Fibroblast of the conjunctiva (primary cell): Measurements from ENCODE around the gene CAV3.
"Not testable (repeated sequence)": the region's sequence is repeated elsewhere in the genome, so short reads cannot be mapped to it uniquely, and the experiment has no call there.

ENCODE experiments used
- DNase-seq: peaks from one replicate; pipeline ENCODE4 v3.0.0-alpha.2; 2010; ENCODE audit warnings: low read depth

CAV3 gene

DNA sequence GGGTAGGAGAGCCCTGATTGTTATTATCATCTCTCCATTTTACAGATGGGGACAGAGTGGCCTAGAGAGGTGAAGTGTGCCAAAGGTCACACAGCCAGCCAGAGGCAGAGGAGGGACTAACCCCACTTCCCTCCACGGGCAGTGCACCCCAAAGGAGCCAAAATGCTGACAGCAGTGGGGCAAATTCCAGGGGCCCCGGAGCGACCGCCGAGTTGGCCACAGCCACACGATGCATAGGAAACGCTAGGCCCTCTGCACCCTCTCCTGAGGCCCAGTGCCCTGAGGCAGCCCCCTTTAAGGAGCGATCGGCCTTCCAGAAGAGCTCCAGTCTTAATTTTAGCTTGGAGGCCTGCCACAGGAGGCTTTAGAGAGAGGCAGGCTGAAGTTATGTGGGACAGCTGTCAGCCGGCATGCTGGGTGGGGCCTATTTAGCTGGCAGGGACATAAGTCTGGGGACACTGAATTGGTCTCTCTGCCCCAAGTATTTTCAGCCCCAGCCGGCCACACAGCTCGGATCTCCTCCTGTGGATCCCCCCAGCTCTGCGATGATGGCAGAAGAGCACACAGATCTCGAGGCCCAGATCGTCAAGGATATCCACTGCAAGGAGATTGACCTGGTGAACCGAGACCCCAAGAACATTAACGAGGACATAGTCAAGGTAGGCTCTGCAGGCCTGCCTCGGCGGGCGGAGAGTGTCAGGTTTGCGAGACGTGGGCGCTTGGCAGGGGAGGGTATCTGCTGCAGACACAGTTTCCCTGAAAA, at the start of gene CAV3:
Gene CAV3, plus strand, starts transcription at position 471 of the 763 bp plus-strand sequence. Its CDS starts 75 bp downstream, at position 546.
- no peak for DNase-seq

- not testable (repeated sequence) for DNase-seq
Measured at GRCh38 chr3:8684992-8685391, 48.6 kb upstream of the CAV3 start.

DNA sequence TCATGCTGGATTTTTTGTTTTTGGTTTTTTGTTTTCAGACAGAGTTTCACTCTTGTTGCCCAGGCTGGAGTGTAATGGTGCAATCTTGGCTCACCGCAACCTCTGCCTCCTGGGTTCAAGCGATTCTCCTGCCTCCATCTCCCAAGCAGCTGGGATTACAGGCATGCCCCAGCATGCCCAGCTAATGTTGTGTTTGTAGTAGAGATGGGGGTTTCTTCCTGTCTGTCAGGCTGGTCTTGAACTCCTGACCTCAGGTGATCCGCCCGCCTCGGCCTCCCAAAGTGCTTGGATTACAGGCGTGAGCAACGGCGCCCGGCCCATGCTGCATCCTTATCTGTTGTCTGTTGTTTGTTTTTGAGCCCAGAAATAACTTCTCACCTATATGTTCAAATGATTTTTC, 42.3 kb upstream of the CAV3 start:
- DNase-seq, result not testable (repeated sequence)

- DNase-seq, result no peak
Measured at GRCh38 chr3:8702560-8702959, 31.0 kb upstream of the CAV3 start.

DNA sequence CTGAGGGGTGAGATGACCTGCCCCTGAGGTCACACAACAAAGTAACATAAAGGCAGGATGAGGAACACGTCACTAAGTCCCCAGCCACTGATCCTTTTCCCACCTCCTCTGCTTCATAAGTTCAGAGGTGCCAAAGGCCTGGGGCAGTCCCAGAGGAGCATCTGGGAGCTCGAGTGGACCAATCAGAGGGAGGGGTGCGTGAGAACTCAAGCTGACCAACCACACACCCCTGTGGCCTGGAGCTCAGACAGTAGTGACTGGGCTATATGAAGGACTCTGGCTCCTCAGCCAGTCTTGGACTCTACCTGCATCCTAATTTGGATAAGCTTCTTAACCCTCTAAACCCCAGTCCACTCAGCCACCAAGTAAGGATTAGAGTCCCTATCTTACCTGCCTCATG, 28.0 kb upstream of the CAV3 start:
- no peak for DNase-seq

DNA sequence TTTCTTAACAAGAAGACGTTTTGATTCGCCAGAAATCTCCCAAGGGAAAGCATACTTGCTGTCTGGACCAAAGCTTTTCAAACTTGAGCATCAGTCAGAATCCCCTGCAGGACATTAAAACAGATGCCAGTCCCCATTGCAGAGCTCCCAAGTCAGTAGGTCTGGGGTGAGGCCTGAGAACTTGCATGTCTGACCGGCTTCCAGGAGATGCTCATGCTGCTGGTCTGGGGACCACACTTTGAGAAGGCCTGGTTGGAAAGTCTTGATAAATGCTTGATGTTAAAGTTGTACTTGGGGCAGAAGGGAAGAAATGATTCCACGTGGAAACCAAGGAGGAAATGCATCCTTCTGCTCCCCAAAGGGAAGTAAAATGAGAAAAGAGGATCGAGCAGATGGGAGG, 24.3 kb upstream of the CAV3 start:
- no peak for DNase-seq

GRCh38 chr3:8709801-8710507, 23.6 kb upstream of the CAV3 start:
- no peak for DNase-seq

GRCh38 chr3:8712045-8712907, 21.3 kb upstream of the CAV3 start:
- DNase-seq, result peak; percentile 43

- DNase-seq, result no peak
Measured at GRCh38 chr3:8712908-8713255, 20.7 kb upstream of the CAV3 start.

- DNase-seq, result no peak
Measured at GRCh38 chr3:8713901-8714759, 19.5 kb upstream of the CAV3 start.

- DNase-seq, result not testable (repeated sequence)
Measured at GRCh38 chr3:8715757-8716156, 17.8 kb upstream of the CAV3 start.

GRCh38 chr3:8722808-8723207, 10.8 kb upstream of the CAV3 start:
- DNase-seq, result no peak

- no peak for DNase-seq
Measured at GRCh38 chr3:8723612-8724011, 10.0 kb upstream of the CAV3 start.

DNA sequence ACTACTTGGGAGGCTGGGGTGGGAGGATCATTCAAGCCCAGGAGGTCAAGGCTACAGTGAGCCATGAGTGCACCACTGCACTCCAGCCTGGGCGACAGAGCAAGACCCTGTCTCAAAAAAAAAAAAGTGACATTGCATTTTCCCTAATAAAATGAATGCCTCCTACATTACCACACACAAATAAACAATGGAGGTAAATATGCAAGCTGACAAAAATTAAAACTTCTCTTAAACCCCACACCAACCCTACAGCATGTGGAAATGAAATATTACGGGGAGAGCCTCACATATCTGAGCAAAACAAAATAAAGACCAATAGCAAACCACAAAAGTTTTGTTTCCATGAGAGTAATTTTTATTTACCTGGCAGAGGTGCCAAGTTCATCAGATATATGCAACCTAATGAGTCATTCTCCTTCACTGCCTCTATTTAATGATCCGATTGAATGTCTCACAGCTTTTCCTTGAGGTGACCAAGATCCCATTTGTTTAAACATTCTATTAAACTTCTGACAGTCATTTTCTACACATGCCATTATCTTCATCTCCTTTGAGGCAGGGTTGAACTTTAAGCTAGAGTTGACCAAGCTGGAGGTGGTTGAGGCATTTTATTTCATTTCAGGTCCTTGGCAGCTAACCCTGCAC, 9.4 kb upstream of the CAV3 start:
- DNase-seq, result no peak

DNA sequence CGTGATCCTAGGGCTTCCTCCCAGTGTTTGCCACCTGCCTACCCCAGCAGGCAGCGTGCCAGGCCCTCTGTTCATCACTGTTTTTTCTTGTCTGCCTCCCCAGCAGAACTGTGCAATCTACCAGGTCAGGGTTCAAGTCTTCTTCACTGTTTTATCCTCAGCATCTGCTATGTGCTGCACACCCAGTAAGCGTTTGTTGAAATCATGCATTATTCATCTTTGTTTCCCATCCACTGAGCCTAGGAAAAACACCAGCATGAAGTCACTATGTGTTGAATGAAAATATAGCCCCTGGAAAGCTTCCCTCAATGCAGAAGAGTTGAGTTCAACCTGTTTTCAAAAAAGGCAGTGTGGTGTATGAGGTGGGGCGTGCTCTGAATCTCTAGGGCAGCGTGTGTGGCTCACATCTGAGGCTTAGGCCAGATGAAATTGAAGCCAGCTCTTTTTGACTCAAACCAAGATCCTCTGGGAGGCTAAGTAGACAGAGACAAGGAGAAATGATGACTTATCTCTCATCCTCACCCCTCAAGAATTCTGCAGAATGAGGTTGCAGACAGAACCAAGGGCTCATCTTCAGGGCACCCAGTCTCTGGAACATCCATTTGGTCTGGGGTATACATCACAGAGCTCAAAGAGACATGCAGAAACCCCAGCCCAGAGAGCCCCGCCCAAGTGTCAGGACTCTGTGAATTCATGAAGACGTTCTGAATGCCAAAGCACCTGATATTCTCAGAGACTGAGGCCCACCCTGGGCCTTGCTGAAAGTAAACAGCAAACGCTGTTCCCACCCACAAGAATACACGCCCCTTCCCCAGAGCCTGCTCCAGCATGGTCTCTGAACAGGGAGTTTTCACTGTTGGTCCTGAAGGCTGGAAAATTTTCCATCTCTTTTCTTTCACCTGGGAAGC, 5.7 kb upstream of the CAV3 start:
- no peak for DNase-seq

GRCh38 chr3:8729479-8729878, 4.1 kb upstream of the CAV3 start:
- DNase-seq, result no peak

- no peak for DNase-seq
Measured at GRCh38 chr3:8730656-8731055, 2.9 kb upstream of the CAV3 start.

- no peak for DNase-seq
Measured at GRCh38 chr3:8732413-8732812, 1.2 kb upstream of the CAV3 start.

DNA sequence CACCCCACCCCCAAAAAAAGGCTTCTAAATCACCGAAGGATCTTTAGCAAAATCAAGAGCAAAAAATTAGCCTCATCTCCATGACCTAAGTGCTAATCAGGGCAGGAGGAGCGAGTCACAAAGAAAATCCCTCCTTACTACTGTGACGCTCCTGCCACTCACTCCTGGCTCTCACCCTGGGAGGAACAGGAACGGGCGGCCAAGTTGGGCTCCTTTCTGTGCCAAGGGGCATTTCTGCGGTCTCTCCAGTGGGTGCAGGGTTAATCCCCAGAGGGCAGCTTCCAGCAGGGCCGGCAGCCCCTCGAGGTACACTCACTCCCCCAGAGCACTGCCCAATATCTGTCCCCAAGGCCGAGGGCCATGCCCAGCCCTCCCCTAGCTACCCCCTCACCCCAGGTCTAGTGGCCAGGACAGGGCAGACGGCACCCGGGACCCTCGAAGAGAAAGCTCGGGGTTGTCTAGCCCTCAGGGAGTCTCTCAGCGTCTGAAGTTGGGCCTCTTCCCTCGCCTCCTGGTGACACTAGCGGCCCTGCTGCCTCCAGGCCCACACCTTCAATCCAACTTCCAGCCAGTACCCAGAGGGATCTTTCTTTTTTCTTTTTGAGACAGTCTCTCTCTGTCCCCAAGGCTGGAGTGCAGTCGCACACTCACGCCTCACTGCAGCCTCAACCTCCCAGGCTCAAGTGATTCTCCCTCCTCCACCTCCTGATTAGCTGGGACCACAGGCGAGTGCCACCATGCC, 706 bp downstream of the CAV3 start:
- DNase-seq, result no peak
